Measurements from ENCODE around the gene DNAI1. TPM values are rescaled to one million over a fixed set of nuclear protein-coding genes. Genes with fewer than 3 reads are reported as not detected.
A peak's percentile ranks its signal among the peaks of the same experiment; 100 is the strongest.

Gene DNAI1
- total and polyA plus RNA-seq, 4 donors, result 4.6 to 26.2 (median 9.2) TPM

- no peak for ATAC-seq (ENCODE audit: insufficient read depth, low FRiP score)
- H3K4me3 ChIP-seq, result no peak overlapping the region
- peaks cover 0 to 8% (median 0%) of the 10 kb centered on the region in 3 donors for H3K27me3 ChIP-seq (ENCODE audit: control insufficient read depth in 3 of 3, insufficient read depth in 3 of 3, low read length in 2 of 3)
- H3K9ac ChIP-seq (ENCODE audit: insufficient read depth in 1 of 2, low read length in 2 of 2), result peak overlapping the region in 1 of 2 donors; percentile 2
- H3K4me1 ChIP-seq (ENCODE audit: control insufficient read depth in 5 of 5, insufficient read depth in 5 of 5, low read length in 5 of 5), result peaks cover 8 to 22% (median 16%) of the 10 kb centered on the region in 5 donors
- no peak for DNase-seq
- H3K36me3 ChIP-seq (ENCODE audit: control insufficient read depth in 4 of 4, insufficient read depth in 4 of 4, low read length in 4 of 4), result no peaks in the 10 kb centered on the region
- no peaks in the 10 kb centered on the region for H3K9me3 ChIP-seq (ENCODE audit: control insufficient read depth in 4 of 4, insufficient read depth in 3 of 4, low read length in 3 of 4)
- no peak for TF ChIP-seq CTCF (IDR thresholded peaks at IDR 0.05; ENCODE audit: control extremely low read depth, extremely low read depth)
- WGBS, 2 donors, result 65 to 78% methylated on average over 4 of the region's 4 CpGs
- H3K27ac ChIP-seq (ENCODE audit: low read depth in 1 of 2, low read length in 1 of 2), result peak overlapping the region; percentile 11 to 51
Observed at GRCh38 chr9:34456746-34457145, 1.9 kb upstream of the DNAI1 start.

- Histone ChIP-seq H3K4me1 (ENCODE audit: control insufficient read depth in 5 of 5, insufficient read depth in 5 of 5, low read length in 5 of 5) (peaks cover 8 to 18% (median 16%) of the 10 kb centered on the region in 5 donors), H3K4me3 (peak overlapping the region; percentile 57), H3K36me3 (ENCODE audit: control insufficient read depth in 4 of 4, insufficient read depth in 4 of 4, low read length in 4 of 4) (no peaks in the 10 kb centered on the region), H3K9me3 (ENCODE audit: control insufficient read depth in 4 of 4, insufficient read depth in 3 of 4, low read length in 3 of 4) (no peaks in the 10 kb centered on the region), H3K27me3 (ENCODE audit: control insufficient read depth in 3 of 3, insufficient read depth in 3 of 3, low read length in 2 of 3) (peaks cover 0 to 11% (median 0%) of the 10 kb centered on the region in 3 donors), H3K9ac (ENCODE audit: insufficient read depth in 1 of 2, low read length in 2 of 2) (peak overlapping the region; percentile 2 to 55), H3K27ac (ENCODE audit: low read depth in 1 of 2, low read length in 1 of 2) (peak overlapping the region; percentile 11 to 71)
- no peak for TF ChIP-seq CTCF (IDR thresholded peaks at IDR 0.05; ENCODE audit: control extremely low read depth, extremely low read depth)
- ATAC-seq (ENCODE audit: insufficient read depth, low FRiP score) (peak; percentile 8), DNase-seq (peak; percentile 63 to 73 (median 67))
- WGBS, 2 donors, result 14 to 23% methylated on average over 48 of the region's 48 CpGs
Observed at GRCh38 chr9:34457266-34458012, 1.2 kb upstream of the DNAI1 start.

- H3K27ac ChIP-seq (ENCODE audit: low read depth in 1 of 2, low read length in 1 of 2), result no peak overlapping the region
- DNase-seq (no peak), ATAC-seq (ENCODE audit: insufficient read depth, low FRiP score) (no peak)
- peaks cover 8 to 16% (median 13%) of the 10 kb centered on the region in 5 donors for H3K4me1 ChIP-seq (ENCODE audit: control insufficient read depth in 5 of 5, insufficient read depth in 5 of 5, low read length in 5 of 5)
- TF ChIP-seq CTCF (IDR thresholded peaks at IDR 0.05; ENCODE audit: control extremely low read depth, extremely low read depth), result no peak
- no peaks in the 10 kb centered on the region for H3K36me3 ChIP-seq (ENCODE audit: control insufficient read depth in 4 of 4, insufficient read depth in 4 of 4, low read length in 4 of 4)
- peak overlapping the region in 1 of 2 donors; percentile 73 for H3K9ac ChIP-seq (ENCODE audit: insufficient read depth in 1 of 2, low read length in 2 of 2)
- peaks cover 0 to 15% (median 2%) of the 10 kb centered on the region in 3 donors for H3K27me3 ChIP-seq (ENCODE audit: control insufficient read depth in 3 of 3, insufficient read depth in 3 of 3, low read length in 2 of 3)
- 20 to 24% methylated on average over 11 of the region's 11 CpGs for WGBS, 2 donors
- no peak overlapping the region for H3K4me3 ChIP-seq
- no peaks in the 10 kb centered on the region for H3K9me3 ChIP-seq (ENCODE audit: control insufficient read depth in 4 of 4, insufficient read depth in 3 of 4, low read length in 3 of 4)
Observed at GRCh38 chr9:34458959-34459340, 345 bp downstream of the DNAI1 start.
